Measurements from ENCODE around the gene AQP4. TPM values are rescaled to one million over a fixed set of nuclear protein-coding genes. Genes with fewer than 3 reads are reported as not detected.

The AQP4 gene
- total RNA-seq, 1 donor, result not detected

- Histone ChIP-seq H3K4me1 (ENCODE audit: insufficient read depth, low read length) (peaks cover 7% of the 10 kb centered on the region), H3K9me3 (ENCODE audit: low read depth, low read length) (peaks cover 2% of the 10 kb centered on the region), H3K4me3 (ENCODE audit: low read length) (no peak overlapping the region), H3K27me3 (ENCODE audit: insufficient read depth, low read length) (no peaks in the 10 kb centered on the region)
These were observed 53.0 kb downstream of the AQP4 start for GRCh38 chr18:26812462-26812861.

- Histone ChIP-seq H3K4me3 (ENCODE audit: low read length) (no peak overlapping the region), H3K4me1 (ENCODE audit: insufficient read depth, low read length) (peaks cover 7% of the 10 kb centered on the region), H3K27me3 (ENCODE audit: insufficient read depth, low read length) (no peaks in the 10 kb centered on the region), H3K9me3 (ENCODE audit: low read depth, low read length) (no peaks in the 10 kb centered on the region)
These were observed 56.2 kb downstream of the AQP4 start for GRCh38 chr18:26809346-26809745.

DNA sequence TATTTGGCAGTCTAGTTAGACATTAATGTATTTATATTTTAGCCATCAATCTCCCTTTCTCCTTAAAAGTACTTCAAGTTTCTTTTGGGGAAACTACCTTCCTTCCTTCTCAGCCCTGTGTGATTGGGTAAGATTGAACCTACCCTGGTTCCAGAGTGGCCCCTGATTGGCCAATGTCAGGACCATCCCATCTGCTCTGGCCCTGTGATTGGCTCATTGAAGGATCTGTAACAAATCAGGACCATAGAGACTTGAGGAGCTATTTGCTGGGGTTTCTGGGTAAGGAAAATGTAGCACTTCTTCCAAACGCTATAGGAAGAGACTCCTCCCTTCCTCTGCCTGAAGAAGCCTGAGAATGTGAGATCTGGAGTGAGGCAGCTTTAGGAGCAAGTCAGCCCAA lies 59.3 kb downstream of the AQP4 start:
- Histone ChIP-seq H3K4me3 (ENCODE audit: low read length) (no peak overlapping the region), H3K27me3 (ENCODE audit: insufficient read depth, low read length) (no peaks in the 10 kb centered on the region), H3K4me1 (ENCODE audit: insufficient read depth, low read length) (peaks cover 7% of the 10 kb centered on the region), H3K9me3 (ENCODE audit: low read depth, low read length) (no peaks in the 10 kb centered on the region)

DNA sequence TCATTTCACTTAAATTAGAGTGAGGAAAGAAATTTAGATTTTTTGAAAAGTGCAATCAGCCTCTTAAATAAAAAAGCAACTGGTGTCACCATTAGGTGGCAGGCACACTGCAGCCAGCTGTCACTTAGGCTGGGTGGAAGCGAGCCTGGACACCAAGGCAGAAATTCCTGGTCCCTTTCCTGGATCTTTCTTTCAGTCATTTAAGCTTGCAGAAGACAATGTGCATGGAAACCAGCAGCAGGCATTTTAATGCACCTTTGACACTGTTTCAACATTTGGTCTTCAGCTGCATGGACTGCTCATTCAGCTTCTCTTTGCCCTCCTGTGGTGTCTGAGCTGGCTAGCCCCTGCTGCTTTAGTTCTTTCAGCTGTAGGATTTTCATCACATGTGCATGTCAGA lies 61.0 kb downstream of the AQP4 start:
- Histone ChIP-seq H3K4me3 (ENCODE audit: low read length) (no peak overlapping the region), H3K4me1 (ENCODE audit: insufficient read depth, low read length) (peaks cover 5% of the 10 kb centered on the region), H3K27me3 (ENCODE audit: insufficient read depth, low read length) (no peaks in the 10 kb centered on the region), H3K9me3 (ENCODE audit: low read depth, low read length) (no peaks in the 10 kb centered on the region)

- H3K4me1 ChIP-seq (ENCODE audit: insufficient read depth, low read length), result no peaks in the 10 kb centered on the region
- no peaks in the 10 kb centered on the region for H3K9me3 ChIP-seq (ENCODE audit: low read depth, low read length)
- no peak overlapping the region for H3K4me3 ChIP-seq (ENCODE audit: low read length)
- H3K27me3 ChIP-seq (ENCODE audit: insufficient read depth, low read length), result no peaks in the 10 kb centered on the region
These were observed 61.9 kb downstream of the AQP4 start for GRCh38 chr18:26803643-26804042.

DNA sequence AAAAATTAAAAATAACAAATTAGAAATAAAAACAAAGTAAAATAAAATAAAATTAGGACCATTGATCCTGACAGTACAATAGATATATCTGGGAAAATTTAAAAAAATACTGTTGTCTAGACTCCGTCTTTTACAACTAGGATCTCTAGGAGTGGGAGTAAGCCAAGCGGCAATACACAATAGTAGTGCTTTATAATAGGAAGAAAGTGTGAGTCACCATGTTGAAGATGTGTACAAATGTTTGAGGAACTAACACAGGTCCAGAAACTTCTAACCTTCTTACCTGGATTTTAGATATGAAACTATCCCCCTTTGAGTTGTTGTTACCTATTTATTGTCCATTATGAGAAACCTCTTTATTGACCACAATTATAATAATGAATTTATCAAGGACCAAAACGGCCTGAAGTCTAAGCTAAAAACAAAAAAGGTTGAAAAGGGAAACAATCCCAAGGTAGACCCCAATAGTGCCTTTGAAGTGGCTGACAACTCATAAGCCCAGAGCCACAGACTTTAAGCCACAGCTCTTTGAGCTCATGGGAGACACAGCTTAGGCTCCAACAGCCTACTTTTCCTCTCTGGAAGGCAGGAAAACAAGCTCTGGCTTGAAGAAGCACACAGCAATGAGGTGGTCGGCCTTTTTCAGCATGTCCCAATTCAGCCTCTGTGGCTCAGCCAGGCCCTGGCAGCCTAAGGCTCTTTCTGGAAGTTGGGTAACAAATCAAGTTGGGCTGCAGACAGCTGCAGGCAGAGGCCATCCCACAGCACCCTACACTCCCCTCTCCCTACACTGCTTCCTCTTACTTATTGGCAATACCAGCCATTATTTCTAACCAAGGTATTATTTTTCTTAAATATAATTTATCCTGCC lies 62.9 kb downstream of the AQP4 start:
- Histone ChIP-seq H3K9me3 (ENCODE audit: low read depth, low read length) (no peaks in the 10 kb centered on the region), H3K4me3 (ENCODE audit: low read length) (no peak overlapping the region), H3K4me1 (ENCODE audit: insufficient read depth, low read length) (no peaks in the 10 kb centered on the region), H3K27me3 (ENCODE audit: insufficient read depth, low read length) (no peaks in the 10 kb centered on the region)

All from mononuclear cell (primary cell).